IPS DF 6.9 (cell line): ENCODE measurements around the gene GNA12.

Experiments
- DNase-seq: peaks from one replicate; pipeline ENCODE4 v3.0.0-alpha.2; 2013; ENCODE audit warnings: low read depth, low spot score
- H3K27ac ChIP-seq: one replicate; pipeline ENCODE4 v1.5.1; 2013; ENCODE audit warnings: low read length, control low read depth
- H3K27me3 ChIP-seq: 2 replicates; pipeline ENCODE4 v1.6.1; 2013; ENCODE audit warnings: mild to moderate bottlenecking, low read length; ENCODE audit not compliant: control insufficient read depth, insufficient read depth
- H3K36me3 ChIP-seq: 2 replicates; pipeline ENCODE4 v1.6.1; 2013; ENCODE audit warnings: low read length; ENCODE audit not compliant: control insufficient read depth, insufficient read depth
- H3K4me1 ChIP-seq: 2 replicates; pipeline ENCODE4 v1.6.1; 2013; ENCODE audit warnings: low read length; ENCODE audit not compliant: control insufficient read depth, insufficient read depth
- H3K4me3 ChIP-seq: 2 replicates; pipeline ENCODE4 v1.5.1; 2013; ENCODE audit warnings: mild to moderate bottlenecking, low read length
- H3K9me3 ChIP-seq: 2 replicates; pipeline ENCODE4 v1.6.1; 2013; ENCODE audit warnings: low read length, inconsistent platforms; ENCODE audit not compliant: control insufficient read depth, insufficient read depth
- WGBS: extraction: QIAGEN DNeasy Blood & Tissue Kit; methylation state at CpG from one replicate; pipeline ENCODE4 v1.1.7; 2013; ENCODE audit warnings: mixed read lengths, missing lambda C conversion rate; ENCODE audit not compliant: insufficient read length, insufficient coverage; 5-methylcytosine and 5-hydroxymethylcytosine counted together

GNA12 gene

GRCh38 chr7:2720024-2720423 lies 124.1 kb downstream of the GNA12 start:
- Histone ChIP-seq H3K9me3 (no peaks in the 10 kb centered on the region), H3K4me3 (no peak overlapping the region)

GRCh38 chr7:2719007-2719406 lies 125.1 kb downstream of the GNA12 start:
- Histone ChIP-seq H3K9me3 (no peaks in the 10 kb centered on the region), H3K4me1 (no peaks in the 10 kb centered on the region), H3K27ac (no peak overlapping the region), H3K27me3 (no peaks in the 10 kb centered on the region), H3K36me3 (peaks cover 6% of the 10 kb centered on the region; the same call in 1 of the 2 replicates), H3K4me3 (no peak overlapping the region)
- WGBS, result no CpG with 5 or more reads among the region's 16 CpGs
- DNase-seq, result no peak

More at GRCh38 chr7:2720024-2720423, 124.1 kb downstream of the GNA12 start:
- H3K36me3 ChIP-seq, result peaks cover 6% of the 10 kb centered on the region; the same call in 1 of the 2 replicates
- H3K27me3 ChIP-seq, result no peaks in the 10 kb centered on the region
- no CpG with 5 or more reads among the region's 16 CpGs for WGBS
- H3K4me1 ChIP-seq, result no peaks in the 10 kb centered on the region
- no peak for DNase-seq
- H3K27ac ChIP-seq, result no peak overlapping the region

GRCh38 chr7:2718296-2718965 lies 125.7 kb downstream of the GNA12 start:
- Histone ChIP-seq H3K36me3 (peaks cover 6% of the 10 kb centered on the region; the same call in 1 of the 2 replicates), H3K4me1 (no peaks in the 10 kb centered on the region), H3K4me3 (no peak overlapping the region), H3K9me3 (no peaks in the 10 kb centered on the region), H3K27me3 (no peaks in the 10 kb centered on the region), H3K27ac (no peak overlapping the region)
- DNase-seq, result no peak
- no CpG with 5 or more reads among the region's 34 CpGs for WGBS

- Histone ChIP-seq H3K27ac (no peak overlapping the region), H3K9me3 (no peaks in the 10 kb centered on the region), H3K4me1 (no peaks in the 10 kb centered on the region), H3K4me3 (no peak overlapping the region), H3K36me3 (peaks cover 2% of the 10 kb centered on the region; the same call in 1 of the 2 replicates), H3K27me3 (no peaks in the 10 kb centered on the region)
- no CpG with 5 or more reads among the region's 47 CpGs for WGBS
- DNase-seq, result no peak
Observed at GRCh38 chr7:2717293-2718261, 126.5 kb downstream of the GNA12 start.

GRCh38 chr7:2716906-2717292 lies 127.2 kb downstream of the GNA12 start:
- DNase-seq, result no peak
- Histone ChIP-seq H3K4me3 (no peak overlapping the region), H3K9me3 (no peaks in the 10 kb centered on the region), H3K36me3 (peaks cover 1% of the 10 kb centered on the region; the same call in 1 of the 2 replicates), H3K27me3 (no peaks in the 10 kb centered on the region), H3K27ac (no peak overlapping the region), H3K4me1 (no peaks in the 10 kb centered on the region)
- no CpG with 5 or more reads among the region's 20 CpGs for WGBS

GRCh38 chr7:2716488-2716887 lies 127.6 kb downstream of the GNA12 start:
- Histone ChIP-seq H3K27ac (no peak overlapping the region), H3K36me3 (no peaks in the 10 kb centered on the region; the same call in 1 of the 2 replicates), H3K4me3 (no peak overlapping the region), H3K4me1 (no peaks in the 10 kb centered on the region), H3K9me3 (no peaks in the 10 kb centered on the region), H3K27me3 (no peaks in the 10 kb centered on the region)
- DNase-seq, result no peak
- WGBS, result no CpG with 5 or more reads among the region's 11 CpGs

- Histone ChIP-seq H3K4me3 (no peak overlapping the region), H3K27ac (no peak overlapping the region), H3K27me3 (no peaks in the 10 kb centered on the region), H3K4me1 (no peaks in the 10 kb centered on the region), H3K36me3 (peaks cover 4% of the 10 kb centered on the region; the same call in 1 of the 2 replicates), H3K9me3 (no peaks in the 10 kb centered on the region)
- WGBS, result no CpG with 5 or more reads among the region's 22 CpGs
- no peak for DNase-seq
Observed at GRCh38 chr7:2715341-2716231, 128.5 kb downstream of the GNA12 start.

- H3K27ac ChIP-seq, result no peak overlapping the region
- peaks cover 4% of the 10 kb centered on the region; the same call in 1 of the 2 replicates for H3K36me3 ChIP-seq
- no peak for DNase-seq
- H3K27me3 ChIP-seq, result no peaks in the 10 kb centered on the region
- WGBS, result no CpG with 5 or more reads among the region's 9 CpGs
- H3K4me3 ChIP-seq, result no peak overlapping the region
- H3K9me3 ChIP-seq, result no peaks in the 10 kb centered on the region
- no peaks in the 10 kb centered on the region for H3K4me1 ChIP-seq
Observed at GRCh38 chr7:2714636-2715035, 129.5 kb downstream of the GNA12 start.

GRCh38 chr7:2713978-2714377 lies 130.1 kb downstream of the GNA12 start:
- no CpG with 5 or more reads among the region's 12 CpGs for WGBS
- Histone ChIP-seq H3K4me1 (peaks cover 2% of the 10 kb centered on the region; the same call in 1 of the 2 replicates), H3K36me3 (peaks cover 4% of the 10 kb centered on the region; the same call in 1 of the 2 replicates), H3K9me3 (no peaks in the 10 kb centered on the region), H3K4me3 (no peak overlapping the region), H3K27me3 (no peaks in the 10 kb centered on the region), H3K27ac (no peak overlapping the region)
- no peak for DNase-seq

GRCh38 chr7:2713370-2713769 lies 130.7 kb downstream of the GNA12 start:
- Histone ChIP-seq H3K9me3 (no peaks in the 10 kb centered on the region), H3K36me3 (peaks cover 4% of the 10 kb centered on the region; the same call in 1 of the 2 replicates), H3K4me1 (peaks cover 2% of the 10 kb centered on the region; the same call in 1 of the 2 replicates), H3K27me3 (no peaks in the 10 kb centered on the region), H3K4me3 (no peak overlapping the region), H3K27ac (no peak overlapping the region)
- WGBS, result no CpG with 5 or more reads among the region's 13 CpGs
- no peak for DNase-seq
